KMS-11 (cell line): ENCODE measurements around the gene ABCE1.

ENCODE experiments used
- H2AFZ ChIP-seq: fragments of 200-600 bp; sonication (generic); 2 replicates; pipeline ENCODE4 v1.6.1; 2016; ENCODE audit warnings: antibody characterized with exemption, mixed run types, low read depth
- H3K27ac ChIP-seq: fragments of 200-600 bp; sonication (generic); 2 replicates; pipeline ENCODE4 v1.6.1; 2016; ENCODE audit warnings: mild to moderate bottlenecking, mixed run types
- H3K27me3 ChIP-seq: fragments of 200-600 bp; sonication (generic); 2 replicates; pipeline ENCODE4 v1.6.1; 2017; ENCODE audit warnings: mild to moderate bottlenecking, low read depth, mixed run types, moderate library complexity; ENCODE audit not compliant: insufficient read depth
- H3K36me3 ChIP-seq: fragments of 200-600 bp; sonication (generic); 2 replicates; pipeline ENCODE4 v1.6.1; 2017; ENCODE audit warnings: mild to moderate bottlenecking, mixed run types; ENCODE audit not compliant: insufficient read depth
- H3K4me1 ChIP-seq: fragments of 200-600 bp; sonication (generic); 2 replicates; pipeline ENCODE4 v1.6.1; 2016; ENCODE audit warnings: mild to moderate bottlenecking, low read depth, mixed run types; ENCODE audit not compliant: poor library complexity, severe bottlenecking
- H3K4me2 ChIP-seq: fragments of 200-600 bp; sonication (generic); 2 replicates; pipeline ENCODE4 v1.7.0; 2016; ENCODE audit warnings: mild to moderate bottlenecking, mixed run types
- H3K4me3 ChIP-seq: fragments of 200-600 bp; sonication (generic); IDR thresholded peaks from 2 replicates; pipeline ENCODE4 v1.6.1; 2017; ENCODE audit warnings: low read depth, low read length, mixed read lengths; ENCODE audit not compliant: insufficient read depth
- H3K79me2 ChIP-seq: fragments of 200-600 bp; sonication (generic); 2 replicates; pipeline ENCODE4 v1.6.1; 2016; ENCODE audit warnings: low read depth, mixed run types; ENCODE audit not compliant: insufficient read depth
- H3K9ac ChIP-seq: fragments of 200-600 bp; sonication (generic); 2 replicates; pipeline ENCODE4 v1.6.1; 2016; ENCODE audit warnings: mild to moderate bottlenecking, mixed run types
- H4K20me1 ChIP-seq: fragments of 200-600 bp; sonication (generic); 2 replicates; pipeline ENCODE4 v1.6.1; 2016; ENCODE audit warnings: mild to moderate bottlenecking, mixed run types; ENCODE audit not compliant: insufficient read depth
- TF ChIP-seq, protein P1 (sequence below): fragments of 200-600 bp; sonication (generic); conservative IDR thresholded peaks from 2 replicates; pipeline ENCODE4 v1.6.1; 2017; ENCODE audit warnings: low read depth, mild to moderate bottlenecking, antibody characterized with exemption, low read length, moderate library complexity, mixed read lengths

ABCE1 gene

DNA sequence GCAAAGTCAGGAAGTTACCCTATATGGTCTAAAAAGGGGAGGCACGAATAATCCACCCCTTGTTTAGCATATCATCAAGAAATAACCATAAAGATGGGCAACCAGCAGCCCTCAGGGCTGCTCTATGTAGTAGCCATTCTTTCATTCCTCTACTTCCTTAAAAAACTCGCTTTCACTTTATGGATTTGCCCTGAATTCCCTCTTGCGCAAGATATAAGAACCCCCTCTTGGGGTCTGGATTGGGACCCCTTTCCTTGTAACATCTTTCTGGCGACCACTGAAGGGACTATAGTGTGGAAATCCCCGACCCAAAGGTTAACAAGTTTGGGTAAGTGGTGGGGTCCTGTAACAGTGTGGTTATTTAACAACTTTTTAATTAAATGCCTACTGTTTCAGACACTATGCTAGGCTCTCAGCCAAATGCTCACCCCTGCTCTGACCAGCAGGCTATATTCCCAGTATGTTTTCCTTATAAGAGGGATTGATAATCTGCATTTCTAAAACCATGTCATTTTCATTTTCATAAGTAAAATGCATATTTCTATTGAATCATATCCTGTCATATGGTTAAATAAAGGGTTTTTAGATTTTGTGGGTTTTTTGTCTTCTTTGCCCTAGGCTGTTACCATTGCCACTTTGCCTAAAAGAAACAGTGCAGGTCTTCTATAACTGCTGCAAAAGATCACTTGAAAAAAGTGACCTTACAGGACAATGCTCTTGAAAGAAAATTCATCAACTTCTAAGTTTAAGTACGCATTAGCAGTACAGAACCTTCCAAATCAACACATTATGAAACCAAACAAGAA is 41.6 kb upstream of the ABCE1 start:
- Histone ChIP-seq H3K4me2 (no peak overlapping the region), H2AFZ (no peak overlapping the region), H3K27ac (no peak overlapping the region), H3K4me3 (no peak overlapping the region), H3K4me1 (no peaks in the 10 kb centered on the region), H3K36me3 (no peaks in the 10 kb centered on the region), H4K20me1 (no peaks in the 10 kb centered on the region), H3K27me3 (no peaks in the 10 kb centered on the region), H3K79me2 (no peaks in the 10 kb centered on the region), H3K9ac (no peak overlapping the region)
- TF ChIP-seq, protein P1, sequence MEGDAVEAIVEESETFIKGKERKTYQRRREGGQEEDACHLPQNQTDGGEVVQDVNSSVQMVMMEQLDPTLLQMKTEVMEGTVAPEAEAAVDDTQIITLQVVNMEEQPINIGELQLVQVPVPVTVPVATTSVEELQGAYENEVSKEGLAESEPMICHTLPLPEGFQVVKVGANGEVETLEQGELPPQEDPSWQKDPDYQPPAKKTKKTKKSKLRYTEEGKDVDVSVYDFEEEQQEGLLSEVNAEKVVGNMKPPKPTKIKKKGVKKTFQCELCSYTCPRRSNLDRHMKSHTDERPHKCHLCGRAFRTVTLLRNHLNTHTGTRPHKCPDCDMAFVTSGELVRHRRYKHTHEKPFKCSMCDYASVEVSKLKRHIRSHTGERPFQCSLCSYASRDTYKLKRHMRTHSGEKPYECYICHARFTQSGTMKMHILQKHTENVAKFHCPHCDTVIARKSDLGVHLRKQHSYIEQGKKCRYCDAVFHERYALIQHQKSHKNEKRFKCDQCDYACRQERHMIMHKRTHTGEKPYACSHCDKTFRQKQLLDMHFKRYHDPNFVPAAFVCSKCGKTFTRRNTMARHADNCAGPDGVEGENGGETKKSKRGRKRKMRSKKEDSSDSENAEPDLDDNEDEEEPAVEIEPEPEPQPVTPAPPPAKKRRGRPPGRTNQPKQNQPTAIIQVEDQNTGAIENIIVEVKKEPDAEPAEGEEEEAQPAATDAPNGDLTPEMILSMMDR, result no peak

DNA sequence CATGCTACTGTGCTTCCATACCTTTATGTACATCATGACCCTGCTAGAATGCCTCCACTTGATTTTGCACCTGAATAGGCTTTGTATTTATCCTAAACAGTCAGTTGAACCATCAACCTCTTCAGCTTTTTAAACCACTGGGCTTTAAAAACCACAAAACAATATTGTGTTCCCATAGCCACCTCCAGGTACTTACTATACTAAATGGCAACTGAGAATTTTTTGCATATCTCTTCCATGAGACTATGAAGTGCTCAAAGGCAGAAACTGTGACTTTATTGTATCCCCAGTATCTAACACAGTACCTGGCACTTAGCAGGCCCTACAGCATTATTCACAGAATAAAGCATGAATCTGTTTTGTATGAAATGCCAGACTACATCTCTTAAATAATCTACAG is 39.9 kb upstream of the ABCE1 start:
- Histone ChIP-seq H4K20me1 (no peaks in the 10 kb centered on the region), H3K4me3 (no peak overlapping the region), H2AFZ (no peak overlapping the region), H3K79me2 (no peaks in the 10 kb centered on the region), H3K4me2 (no peak overlapping the region), H3K27ac (no peak overlapping the region), H3K27me3 (no peaks in the 10 kb centered on the region), H3K36me3 (no peaks in the 10 kb centered on the region), H3K9ac (no peak overlapping the region), H3K4me1 (no peaks in the 10 kb centered on the region)
- TF ChIP-seq, protein P1, result no peak

DNA sequence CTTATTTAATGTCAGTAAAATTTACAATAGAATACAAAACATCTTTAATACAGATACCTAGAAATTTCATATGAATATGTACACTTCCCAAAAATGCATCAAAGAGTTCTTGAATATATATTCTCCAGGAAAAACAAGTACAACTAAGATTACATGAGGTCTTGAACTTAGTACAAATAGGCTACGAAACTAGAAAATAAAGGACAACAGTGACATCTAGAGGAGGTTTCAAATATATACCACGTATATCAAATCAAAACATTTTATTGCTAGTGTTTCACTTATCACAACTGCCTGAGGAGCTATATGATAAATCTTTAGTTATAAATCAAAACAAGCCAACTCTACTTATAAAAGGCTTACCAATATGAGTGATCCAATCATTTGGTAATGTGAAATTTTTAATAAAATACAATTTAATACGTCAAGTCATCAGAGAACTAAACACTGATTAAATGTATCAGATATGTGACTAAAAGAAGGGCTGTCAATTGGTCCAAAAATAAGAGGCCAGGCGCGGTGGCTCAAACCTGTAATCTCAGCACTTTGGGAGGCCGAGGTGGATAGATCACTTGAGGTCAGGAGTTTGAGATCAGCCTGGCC is 36.7 kb upstream of the ABCE1 start:
- Histone ChIP-seq H3K4me2 (no peak overlapping the region), H3K79me2 (no peaks in the 10 kb centered on the region), H3K4me3 (no peak overlapping the region), H3K36me3 (no peaks in the 10 kb centered on the region), H4K20me1 (no peaks in the 10 kb centered on the region), H3K27me3 (no peaks in the 10 kb centered on the region), H3K27ac (no peak overlapping the region), H2AFZ (no peak overlapping the region), H3K9ac (no peak overlapping the region), H3K4me1 (no peaks in the 10 kb centered on the region)
- TF ChIP-seq, protein P1, result peak; percentile 69

DNA sequence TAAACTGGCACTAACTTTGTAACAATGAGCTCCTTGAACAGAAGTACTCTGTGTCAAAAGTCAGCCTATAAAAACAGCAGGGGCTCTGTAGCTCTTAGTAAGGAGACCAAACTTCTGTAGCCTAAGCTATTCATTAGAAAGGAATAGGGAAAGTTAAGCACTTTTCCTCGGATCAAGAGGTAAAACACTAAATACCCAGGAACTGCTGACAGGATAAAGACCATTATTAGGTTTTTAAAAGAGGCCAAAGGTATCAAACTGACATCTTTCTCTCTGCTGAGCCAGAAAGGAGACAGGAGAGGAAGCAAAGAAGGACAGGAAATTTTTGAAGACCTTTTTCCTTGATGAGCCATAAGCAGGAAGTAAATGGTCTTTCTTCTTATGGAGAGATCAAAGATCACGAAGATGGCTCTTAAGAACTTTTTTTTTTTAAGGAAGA is 32.0 kb upstream of the ABCE1 start:
- Histone ChIP-seq H3K4me1 (no peaks in the 10 kb centered on the region), H3K36me3 (no peaks in the 10 kb centered on the region), H3K4me2 (no peak overlapping the region), H3K27me3 (no peaks in the 10 kb centered on the region), H3K4me3 (no peak overlapping the region), H3K9ac (no peak overlapping the region), H4K20me1 (no peaks in the 10 kb centered on the region), H2AFZ (no peak overlapping the region), H3K27ac (no peak overlapping the region), H3K79me2 (no peaks in the 10 kb centered on the region)
- TF ChIP-seq, protein P1, result no peak
